ENCODE data around the gene HECTD1.
"Not testable (repeated sequence)": the region's sequence is repeated elsewhere in the genome, so short reads cannot be mapped to it uniquely, and the experiment has no call there.

Gene HECTD1

DNA sequence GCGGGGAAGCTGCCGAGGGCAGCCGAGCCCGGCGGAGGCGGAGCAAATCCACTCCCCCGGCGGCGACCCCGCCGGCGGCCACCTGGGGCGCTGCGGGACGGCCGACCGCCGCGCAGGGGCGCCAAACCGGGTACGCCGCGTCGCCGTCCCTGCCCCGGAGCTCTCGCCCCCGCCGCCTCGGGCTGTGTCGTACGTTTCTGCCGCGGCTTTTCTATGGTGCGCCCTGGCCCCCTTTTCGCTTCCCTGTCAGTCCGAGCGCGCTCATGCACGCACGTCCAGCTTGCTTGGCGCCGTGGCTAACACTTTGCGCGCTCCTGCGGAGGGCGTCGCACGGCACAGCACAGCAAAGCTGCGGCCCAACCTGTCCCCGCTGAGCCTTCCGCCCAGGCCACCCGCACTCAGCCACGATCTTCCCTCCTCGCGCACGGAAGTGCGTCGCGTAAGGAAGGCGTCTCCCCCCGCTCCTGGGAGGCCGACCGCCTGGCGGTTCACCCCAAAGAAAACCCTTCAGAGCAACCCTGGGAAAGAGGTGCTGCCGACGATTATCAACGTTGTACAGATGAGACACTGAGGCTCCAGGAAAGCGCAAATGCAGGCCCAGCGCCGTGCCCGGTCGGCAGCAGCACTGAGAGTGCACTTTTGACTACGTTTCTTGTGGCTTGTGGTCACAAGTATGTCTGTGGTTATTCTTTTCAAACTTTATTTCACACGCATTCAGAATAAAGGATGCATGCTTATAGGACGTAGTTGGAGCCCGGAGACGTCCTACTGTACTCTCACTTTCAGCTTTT, at the start of gene HECTD1:
Gene HECTD1, minus strand, starts transcription at position 39 of the 791 bp plus-strand sequence. CDS start 1,857 bp downstream, outside the sequence.
- DNase-seq, result peak; percentile 94

DNA sequence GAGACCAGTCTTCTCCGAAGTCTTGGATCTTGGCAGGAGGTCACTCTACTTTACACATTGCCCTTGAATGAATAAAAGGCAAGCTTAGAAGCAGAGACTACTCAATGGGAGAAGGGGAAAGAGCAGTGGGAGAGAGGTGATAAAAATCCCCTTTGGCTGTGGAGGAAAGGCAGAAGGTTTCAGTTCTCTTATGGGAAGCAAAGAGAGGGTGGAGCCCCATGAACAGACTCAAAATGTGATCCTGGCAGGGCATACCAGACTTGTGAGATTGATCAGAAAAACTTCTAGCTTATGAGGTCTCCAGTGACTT, 49.6 kb upstream of the HECTD1 start:
- DNase-seq, result no peak

DNA sequence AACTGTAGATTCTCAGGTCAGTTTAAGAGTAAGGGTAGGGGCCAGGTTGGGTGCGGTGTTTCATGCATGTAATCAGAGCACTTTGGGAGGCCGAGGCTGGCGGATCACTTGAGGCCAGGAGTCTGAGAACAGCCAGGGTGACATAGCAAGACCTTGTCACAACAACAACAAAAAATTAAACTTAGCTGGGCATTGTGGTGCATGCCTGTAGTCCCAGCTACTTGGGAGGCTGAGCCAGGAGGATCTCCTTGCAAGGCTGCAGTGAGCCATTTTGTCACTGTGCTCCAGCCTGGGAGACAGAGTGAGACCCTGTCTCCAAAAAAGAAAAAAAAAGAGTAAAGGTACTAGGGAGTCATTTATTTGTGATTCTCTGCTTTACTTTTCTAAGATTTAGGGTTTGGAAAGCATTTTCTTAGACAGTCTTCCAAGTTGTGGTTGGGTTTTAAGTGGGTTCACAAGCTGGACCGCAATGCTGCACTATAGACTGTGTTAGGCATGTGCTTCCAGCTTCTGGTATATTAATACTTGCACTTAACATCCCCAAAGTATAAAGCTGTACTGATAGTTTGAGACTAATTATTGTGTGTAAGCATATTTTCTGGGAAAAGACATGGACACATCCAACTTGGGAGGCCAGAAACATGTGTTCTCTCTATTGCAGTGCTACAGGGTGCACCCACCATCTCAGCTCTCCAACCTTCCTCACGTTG, 49.1 kb upstream of the HECTD1 start:
- DNase-seq, result no peak

DNA sequence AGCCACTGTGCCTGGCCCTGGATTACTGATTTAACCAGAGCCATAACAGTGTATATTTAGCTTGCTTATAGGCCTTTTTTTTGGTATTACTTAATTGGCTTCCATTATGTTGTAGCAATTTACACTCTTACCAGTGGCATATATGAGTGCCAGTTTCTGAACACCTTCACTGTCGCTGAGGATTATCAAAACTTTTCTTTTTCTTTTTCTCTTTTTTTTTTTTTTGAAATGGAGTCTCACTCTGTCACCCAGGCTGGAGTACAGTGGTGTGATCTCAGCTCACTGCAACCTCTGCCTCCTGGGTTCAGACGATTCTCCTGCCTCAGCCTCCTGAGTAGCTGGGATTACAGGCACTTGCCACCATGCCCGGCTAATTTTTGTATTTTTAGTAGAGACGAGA, 48.3 kb upstream of the HECTD1 start:
- DNase-seq, result not testable (repeated sequence)

DNA sequence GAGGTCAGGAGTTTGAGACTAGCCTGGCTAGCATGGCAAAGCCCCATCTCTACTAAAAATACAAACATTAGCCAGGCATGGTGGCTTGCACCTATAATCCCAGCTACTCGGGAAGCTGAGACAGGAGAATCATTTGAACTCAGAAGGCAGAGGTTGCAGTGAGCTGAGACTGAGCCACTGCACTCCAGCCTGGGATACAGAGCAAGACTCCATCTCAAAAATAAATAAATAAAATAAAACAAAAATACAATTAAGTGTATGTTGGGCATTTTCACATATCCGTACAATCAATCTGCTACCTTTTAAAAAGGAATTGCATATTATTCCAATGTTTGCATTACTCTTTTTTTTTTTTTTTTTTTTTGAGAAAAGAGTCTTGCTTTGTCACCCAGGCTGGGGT, 47.7 kb upstream of the HECTD1 start:
- DNase-seq, result no peak

DNA sequence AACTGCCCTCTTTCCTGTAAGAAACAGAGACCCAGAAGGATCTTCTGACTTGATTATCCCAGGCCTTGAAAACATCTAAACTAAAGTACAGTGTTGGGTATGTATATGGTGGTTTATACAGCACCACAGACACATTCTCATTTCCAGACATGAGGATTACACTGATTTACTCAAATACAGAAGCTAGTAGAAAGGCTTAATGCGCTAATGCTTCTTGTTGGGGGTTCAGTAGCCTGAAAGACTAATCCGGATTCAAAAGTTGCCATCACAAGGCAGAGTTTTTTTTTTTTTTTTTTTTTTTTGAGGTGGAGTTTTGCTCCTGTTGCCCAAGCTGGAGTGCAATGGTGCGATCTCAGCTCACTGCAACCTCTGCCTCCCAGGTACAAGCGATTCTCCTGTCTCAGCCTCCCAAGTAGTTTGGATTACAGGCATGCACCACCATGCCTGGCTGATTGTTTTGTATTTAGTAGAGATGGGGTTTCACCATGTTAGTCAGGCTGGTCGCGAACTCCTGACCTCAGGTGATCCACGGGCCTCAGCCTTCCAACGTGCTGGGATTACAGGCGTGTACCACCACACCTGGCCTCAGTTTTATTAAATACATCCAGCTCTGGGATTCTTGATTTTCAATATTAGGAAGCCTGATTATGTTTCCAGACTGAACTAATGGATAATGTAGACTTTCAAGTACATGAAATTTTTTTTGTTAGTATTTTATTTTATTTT, 46.3 kb upstream of the HECTD1 start:
- DNase-seq, result no peak

DNA sequence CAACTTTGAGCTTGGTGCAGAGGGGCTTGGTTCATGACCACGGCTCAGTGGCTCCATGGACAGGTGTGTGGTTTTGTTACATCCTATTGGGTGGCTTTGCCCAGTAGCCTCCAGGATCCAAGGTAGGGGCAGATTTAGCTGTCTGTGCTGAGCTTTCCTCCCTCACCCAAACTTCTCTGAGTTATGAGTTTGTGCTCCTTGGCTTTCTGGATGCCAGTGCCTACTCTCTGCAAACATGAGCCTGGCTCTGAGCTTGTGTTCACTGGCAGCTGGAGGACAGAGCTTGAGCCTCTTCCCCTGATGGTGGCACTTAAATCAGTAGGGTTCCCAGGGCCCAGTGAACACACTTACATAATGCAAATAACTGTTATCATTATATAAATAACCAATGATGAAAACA, 45.3 kb upstream of the HECTD1 start:
- no peak for DNase-seq

DNA sequence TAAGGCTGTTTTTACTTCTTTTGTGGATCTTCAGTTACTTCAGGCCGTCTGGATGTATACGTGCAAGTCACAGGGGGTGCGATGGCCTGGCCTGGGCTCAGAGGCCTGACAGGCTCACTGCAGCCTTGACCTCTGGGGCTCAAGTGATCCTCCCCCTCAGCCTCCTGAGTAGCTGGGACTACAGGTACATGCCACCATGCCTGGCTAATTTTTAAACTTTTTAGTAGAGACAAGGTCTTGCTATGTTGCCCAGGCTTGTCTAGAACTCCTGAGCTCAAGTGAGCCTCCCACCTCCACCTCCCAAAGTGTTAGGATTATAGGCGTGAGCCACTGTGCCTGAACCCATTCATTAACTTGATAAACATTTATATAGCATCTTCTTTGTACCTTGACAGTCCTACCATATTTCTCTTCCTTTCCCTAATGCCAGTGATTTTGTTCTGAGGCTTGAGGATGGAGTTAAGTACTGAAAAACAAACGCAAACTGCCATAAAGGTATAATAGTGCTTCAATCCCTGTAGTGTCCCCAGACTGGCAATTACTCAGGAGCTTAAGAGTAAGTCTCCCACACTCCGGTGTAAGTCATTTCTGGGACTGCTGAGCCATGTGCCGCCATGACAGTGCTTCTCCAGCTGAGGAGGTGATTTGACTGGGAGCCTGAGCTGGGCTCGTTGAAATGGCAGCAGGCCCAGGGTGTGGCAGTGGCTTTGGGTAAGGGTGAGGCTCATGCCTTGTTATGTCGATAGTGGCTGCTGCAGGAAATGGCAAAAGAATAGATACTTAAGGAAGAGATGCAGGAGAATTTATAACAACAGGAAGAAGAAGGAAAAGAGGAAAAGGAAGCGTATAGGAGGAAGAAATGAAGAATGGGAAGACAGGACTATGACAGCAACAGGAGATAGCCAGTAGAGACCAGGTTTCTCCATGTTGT, 43.7 kb upstream of the HECTD1 start:
- DNase-seq, result no peak

DNA sequence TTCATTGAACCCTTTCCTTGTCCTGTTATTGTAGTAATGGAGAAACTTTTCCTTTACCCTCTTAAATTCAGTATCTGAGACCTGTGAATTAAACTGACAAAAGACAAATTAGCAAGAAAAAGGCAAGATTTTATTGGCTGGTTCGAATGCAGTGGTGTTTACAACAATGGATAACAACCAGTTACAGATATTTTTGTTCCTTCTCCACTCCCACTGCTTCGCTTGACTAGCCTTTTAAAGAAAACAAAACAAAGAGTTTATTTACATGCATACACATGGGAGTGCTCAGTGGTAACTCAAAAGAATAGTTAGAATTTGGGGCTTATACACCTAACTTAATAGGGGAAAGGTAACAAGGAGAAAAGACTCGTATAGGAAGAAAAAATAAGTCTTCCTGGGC, 37.0 kb upstream of the HECTD1 start:
- DNase-seq, result no peak

DNA sequence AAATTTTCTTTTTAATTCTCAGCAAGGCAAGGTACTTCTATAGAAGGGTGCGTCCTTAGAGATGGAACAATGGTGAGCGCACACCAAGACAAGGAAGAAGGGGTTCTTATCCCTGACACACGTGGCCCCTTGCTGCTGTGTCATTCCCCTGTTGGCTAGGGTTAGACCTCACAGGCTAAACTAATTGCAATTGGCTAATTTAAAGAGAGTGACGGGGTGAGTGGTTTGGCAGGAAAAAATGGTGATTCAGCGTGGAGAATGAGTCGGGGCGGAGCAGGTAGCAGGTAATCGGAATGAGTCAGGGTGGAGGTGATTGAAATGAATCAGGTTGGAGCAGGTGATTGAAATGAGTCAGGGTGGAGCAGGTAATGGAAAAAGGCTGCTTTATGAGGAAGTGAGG, 36.3 kb upstream of the HECTD1 start:
- DNase-seq, result no peak

DNA sequence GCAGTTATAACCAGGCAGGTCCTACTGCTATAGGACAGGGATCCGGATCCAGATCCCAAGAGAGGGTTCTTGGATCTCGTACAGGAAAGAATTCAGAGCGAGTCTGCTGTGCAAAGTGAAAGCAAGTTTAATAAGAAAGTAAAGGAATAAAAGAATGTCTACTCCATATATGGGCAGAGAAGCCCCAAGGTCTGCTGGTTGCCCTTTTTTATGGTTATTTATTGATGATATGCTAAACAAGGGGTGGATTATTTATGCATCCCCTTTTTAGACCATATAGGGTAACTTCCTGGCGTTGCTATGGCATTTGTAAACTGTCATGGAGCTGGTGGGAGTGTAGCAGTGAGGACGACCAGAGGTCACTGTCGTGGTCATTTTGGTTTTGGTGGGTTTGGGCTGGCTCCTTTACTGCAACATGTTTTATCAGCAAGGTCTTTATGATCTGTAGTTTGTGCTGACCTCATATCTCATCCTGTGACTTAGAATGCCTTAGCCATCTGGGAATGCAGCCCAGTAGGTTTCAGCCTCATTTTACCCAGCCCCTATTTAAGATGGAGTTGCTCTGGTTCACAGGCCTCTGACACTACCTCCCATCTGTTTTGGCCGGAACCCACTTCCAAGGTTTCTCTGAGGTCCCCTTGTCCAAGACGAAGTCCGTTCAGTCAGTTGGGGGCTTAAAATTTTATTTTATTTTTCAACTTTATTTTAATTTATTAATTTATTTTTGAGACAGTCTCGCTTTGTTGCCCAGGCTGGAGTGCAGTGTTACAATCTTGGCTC, 34.8 kb upstream of the HECTD1 start:
- not testable (repeated sequence) for DNase-seq

DNA sequence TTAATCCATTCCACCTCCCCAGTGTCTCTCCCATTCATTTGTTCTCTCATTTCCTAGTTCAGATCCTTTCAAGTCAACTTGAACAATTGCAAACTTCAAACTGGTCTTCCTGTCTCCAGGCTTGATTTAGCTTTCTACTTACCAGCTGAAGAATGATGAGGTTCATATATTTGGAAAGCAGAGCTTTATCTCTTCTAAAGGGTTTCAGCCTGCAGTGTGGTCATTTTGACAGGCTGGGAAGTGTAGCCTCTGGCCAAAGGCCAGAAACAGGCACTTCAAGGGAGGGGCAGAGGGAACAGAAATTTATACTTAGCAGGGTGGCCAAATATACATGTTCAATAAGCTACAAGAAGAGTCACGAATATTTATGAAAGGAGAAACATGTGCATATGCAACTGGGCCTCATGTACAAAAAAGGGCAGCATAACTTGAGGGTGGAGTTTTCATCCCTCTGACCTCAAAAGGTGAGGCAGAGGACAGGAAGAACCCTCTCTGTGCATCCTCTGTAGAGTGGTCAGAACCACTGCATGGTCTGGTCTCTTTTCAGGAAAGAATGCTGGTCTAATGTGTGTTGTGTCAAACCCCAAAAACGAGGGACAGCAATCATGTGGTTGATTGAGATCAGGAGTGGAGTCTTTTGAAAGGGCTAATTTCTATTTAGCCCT, 34.0 kb upstream of the HECTD1 start:
- no peak for DNase-seq

DNA sequence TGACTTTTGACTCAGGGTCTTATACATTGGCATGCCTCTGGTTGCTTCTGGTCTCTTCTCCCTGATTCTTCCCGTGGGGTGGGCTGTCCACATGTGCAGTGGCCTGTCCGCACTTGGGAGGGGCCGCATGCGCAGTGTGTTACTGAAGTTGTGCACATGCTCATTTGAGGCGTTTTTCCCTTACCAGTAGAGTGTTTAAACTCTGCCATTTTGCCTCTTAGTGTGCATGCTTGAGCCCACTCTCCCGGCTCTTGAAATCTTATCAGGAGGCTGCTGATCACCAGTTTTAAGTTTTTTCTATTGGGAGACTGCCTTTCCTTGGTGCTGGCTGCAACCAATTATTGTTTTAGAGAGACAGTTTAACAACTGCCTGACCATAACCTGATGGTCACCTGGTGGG, 32.1 kb upstream of the HECTD1 start:
- no peak for DNase-seq

DNA sequence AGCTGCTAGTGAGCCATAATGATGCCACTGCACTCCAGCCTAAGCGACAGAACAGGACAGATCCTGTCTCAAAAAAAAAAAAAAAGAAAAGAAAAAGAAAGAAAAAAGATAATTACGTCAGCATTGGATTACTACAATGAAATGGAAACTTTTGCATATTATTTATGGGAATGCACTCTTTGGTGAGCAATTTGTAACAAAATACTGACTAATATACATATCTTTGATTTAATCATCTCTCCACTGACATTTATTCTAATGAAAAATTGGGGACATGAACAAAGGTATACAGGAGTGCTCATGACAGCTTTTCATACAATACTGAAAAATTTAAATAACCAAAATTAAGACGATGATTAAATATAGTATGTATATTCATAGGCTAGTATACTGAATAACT, 27.9 kb upstream of the HECTD1 start:
- DNase-seq, result no peak

DNA sequence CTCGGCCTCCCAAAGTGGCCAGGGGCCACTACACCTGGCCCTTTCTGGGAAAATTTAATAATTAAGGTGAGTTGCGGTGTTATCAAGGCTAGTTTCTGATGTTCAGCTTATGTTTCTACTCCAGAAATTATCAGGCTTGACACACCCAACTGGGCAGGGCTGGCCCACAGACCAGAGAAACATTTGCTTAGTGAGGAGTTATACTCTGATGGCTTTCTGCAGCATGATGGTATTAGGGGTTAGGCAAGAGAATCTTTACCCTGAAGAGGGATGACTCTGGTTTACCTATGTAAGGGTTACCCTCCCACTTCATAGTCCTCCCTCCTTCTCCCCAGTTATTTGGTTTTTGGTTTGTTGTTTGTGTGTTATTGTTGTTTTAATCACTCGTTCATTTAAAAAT, 24.5 kb upstream of the HECTD1 start:
- no peak for DNase-seq

DNA sequence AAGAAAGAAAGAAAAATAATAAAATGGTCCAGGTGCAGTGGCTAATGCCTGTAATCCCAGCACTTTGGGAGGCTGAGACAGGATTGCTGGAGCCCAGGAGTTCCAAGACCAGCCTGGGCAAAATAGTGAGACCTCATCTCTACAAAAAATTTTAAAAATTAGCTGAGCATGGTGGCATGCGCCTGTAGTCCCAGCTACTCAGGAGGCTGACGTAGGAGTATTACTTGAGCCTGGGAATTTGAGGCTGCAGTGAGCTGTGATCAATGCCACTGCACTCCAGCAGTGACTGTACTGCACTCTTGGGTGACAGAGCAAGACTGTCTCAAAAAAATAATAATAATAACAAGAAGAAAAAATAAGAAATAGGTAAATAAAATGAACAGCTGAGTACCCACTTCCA, 23.7 kb upstream of the HECTD1 start:
- DNase-seq, result not testable (repeated sequence)

DNA sequence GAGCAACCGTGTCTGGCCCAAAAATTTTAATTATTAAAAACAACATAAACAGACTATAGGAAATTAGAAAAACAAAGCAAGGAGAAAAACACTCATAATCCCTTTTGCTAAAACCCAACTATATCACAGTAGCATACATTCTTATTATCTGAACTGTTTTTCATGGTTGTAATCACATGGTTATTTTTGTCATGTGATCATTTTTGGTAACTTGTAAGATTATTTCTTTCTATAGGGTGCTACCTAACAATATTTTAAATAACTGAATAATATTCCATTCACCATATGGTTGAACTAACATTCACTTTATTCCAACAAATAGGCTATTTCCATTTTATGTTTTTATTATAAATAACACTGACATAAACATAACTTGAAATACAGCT, 23.0 kb upstream of the HECTD1 start:
- DNase-seq, result no peak

DNA sequence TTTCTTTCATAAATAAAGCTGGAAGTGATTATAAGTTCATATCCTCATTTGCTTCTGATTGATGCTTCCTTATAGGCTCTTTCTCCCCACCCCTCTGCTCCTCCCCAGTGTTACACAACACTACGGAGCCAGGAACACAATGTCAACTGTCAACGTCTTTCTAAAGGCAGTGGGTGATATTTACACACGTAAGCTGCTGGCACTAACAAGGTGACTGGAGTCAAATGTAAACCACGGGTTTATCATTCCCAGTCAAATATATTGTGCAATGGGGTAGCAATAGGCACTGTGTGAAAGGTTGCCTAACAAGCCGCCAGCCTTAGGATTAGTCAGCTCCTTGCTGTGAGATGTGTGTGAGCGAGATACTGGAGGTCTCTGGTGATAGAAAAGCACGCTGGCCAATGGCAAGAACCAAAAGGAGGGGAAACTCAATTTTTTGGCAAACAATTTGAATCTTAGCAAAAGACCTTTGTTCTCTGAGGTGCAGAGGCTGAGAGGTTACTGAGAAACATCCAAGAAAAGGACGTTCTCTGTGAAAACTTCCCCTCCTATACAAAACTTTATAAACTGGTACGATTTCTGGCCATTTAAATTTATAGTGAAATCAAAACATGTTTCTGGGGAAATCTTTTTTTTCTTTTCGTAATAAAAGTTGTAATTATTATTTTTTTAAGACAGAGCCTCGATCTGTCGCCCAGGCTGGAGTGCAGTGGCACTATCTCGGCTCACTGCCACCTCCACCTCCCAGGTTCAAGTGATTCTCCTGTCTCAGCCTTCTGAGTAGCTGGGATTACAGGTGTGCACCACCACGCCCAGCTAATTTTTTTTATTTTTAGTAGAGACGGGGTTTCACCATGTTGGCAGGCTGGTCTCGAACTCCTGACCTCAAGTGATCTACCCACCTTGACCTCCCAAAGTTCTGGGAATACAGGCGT, 22.3 kb upstream of the HECTD1 start:
- DNase-seq, result no peak

DNA sequence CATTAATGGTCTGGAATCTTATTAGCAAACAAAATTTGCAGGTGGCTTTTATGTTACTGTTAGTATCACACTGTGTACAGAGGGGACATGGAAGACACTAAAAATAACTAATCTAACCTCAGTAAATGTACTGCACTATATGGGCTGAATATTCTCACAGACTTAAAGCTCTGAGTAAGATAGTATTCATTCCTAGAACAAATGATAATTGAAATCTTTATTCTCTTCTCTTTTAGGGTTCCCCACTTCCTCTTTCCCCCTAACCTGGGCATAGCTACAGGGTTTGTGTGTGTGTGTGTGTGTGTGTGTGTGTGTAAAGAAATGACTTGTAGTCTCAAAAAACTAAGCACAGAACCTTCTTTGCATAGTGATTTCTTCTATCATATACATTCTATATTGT, 21.4 kb upstream of the HECTD1 start:
- DNase-seq, result no peak

DNA sequence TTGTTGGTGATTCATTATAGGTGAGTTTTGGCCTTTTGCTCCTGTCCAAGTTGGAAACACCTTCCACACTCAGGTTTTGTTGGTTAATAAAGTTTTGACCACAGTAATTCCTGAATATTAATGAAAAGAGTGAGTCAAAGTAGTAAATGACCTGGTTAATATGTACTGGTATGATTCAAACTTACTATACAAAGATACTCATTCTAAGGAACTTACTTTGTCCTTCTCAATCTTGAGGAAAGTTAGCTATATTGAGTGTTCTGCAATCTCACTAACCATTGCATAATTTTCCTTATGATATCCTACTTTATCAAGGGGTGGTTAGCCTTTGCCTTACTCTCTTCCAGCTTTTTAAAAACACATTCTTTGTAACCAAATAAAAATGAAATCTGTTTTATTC, 20.9 kb upstream of the HECTD1 start:
- DNase-seq, result no peak
